Breast epithelium (tissue), 4 donors: ENCODE data around the gene KCTD1. TPM values are rescaled to one million over a fixed set of nuclear protein-coding genes. Genes with fewer than 3 reads are reported as not detected.

Experiments used
- DNase-seq, 2 donors: peaks; one replicate each; pipeline ENCODE4 v3.0.0-alpha.2; 2019; ENCODE audit warnings: low spot score in 2 of 2
- H3K27ac ChIP-seq, 2 donors: fragments of 200-600 bp; sonication (generic) in 1 of 2; one replicate each; pipeline ENCODE4 v1.5.1; 2016 to 2019; ENCODE audit warnings: mild to moderate bottlenecking in 1 of 2
- H3K27me3 ChIP-seq, 2 donors: fragments of 200-600 bp; sonication (generic) in 1 of 2; one replicate each; pipeline versions ENCODE4 v1.5.1 to v1.6.0; 2017 to 2019; ENCODE audit warnings: control low read depth in 1 of 2, mild to moderate bottlenecking in 1 of 2
- H3K36me3 ChIP-seq: fragments of 200-600 bp; one replicate; pipeline ENCODE4 v1.5.1; 2019
- H3K4me1 ChIP-seq, 2 donors: fragments of 200-600 bp; sonication (generic); one replicate each; pipeline ENCODE4 v1.5.1; 2016 to 2019; ENCODE audit warnings: control low read depth in 1 of 2
- H3K4me3 ChIP-seq, 3 donors: fragments of 200-600 bp; sonication (generic); 1 replicate in 2 of 3; 2 replicates in 1 of 3; pipeline ENCODE4 v1.5.1; 2016 to 2019; ENCODE audit warnings: mild to moderate bottlenecking in 3 of 3, moderate library complexity in 2 of 3
- H3K9me3 ChIP-seq, 2 donors: fragments of 200-600 bp; sonication (generic) in 1 of 2; one replicate each; pipeline ENCODE4 v1.5.1; 2016 to 2019; ENCODE audit warnings: control low read depth in 1 of 2
- CTCF ChIP-seq, 3 donors: fragments of 450-650 bp; IDR thresholded peaks; one replicate each; pipeline ENCODE4 v1.5.1; 2016 to 2017; ENCODE audit warnings: antibody characterized with exemption in 3 of 3, mild to moderate bottlenecking in 3 of 3, moderate library complexity in 3 of 3
- POLR2A ChIP-seq: fragments of 450-650 bp; IDR thresholded peaks from one replicate; pipeline ENCODE4 v1.6.1; 2016; ENCODE audit warnings: antibody characterized with exemption, mild to moderate bottlenecking, moderate library complexity
- POLR2AphosphoS5 ChIP-seq, 3 donors: sonication (generic); formaldehyde crosslinking; IDR thresholded peaks; one replicate each; pipeline ENCODE4 v1.6.1; 2017; ENCODE audit warnings: antibody characterized with exemption in 3 of 3
- intact Hi-C: fragments of 100-400 bp; cut with DNase I; formaldehyde crosslinking; loops from one replicate; pipeline ENCODE4 v1.15.1; 2023; ENCODE audit warnings: low total_unique reads
- total RNA-seq, 3 donors: library from RNA; depleted of rRNA; stranded (reverse); fragments of >200 nt; gene quantifications; one replicate each; pipeline ENCODE4 v1.1.0, GENCODE V29; 2016

KCTD1 gene
- total RNA-seq, 3 donors from 2014 or later = 5.6 to 47.3 (median 41.6) TPM

GRCh38 chr18:26482569-26482968, 65.8 kb downstream of the KCTD1 start:
- no peaks in the 10 kb centered on the region for H3K9me3 ChIP-seq
- no peak for DNase-seq
- no peak for TF ChIP-seq POLR2A
- TF ChIP-seq CTCF (IDR thresholded peaks at IDR 0.05) = no peak
- TF ChIP-seq POLR2AphosphoS5 (IDR thresholded peaks at IDR 0.05) = no peak
- intact Hi-C loops = no loop called here
- H3K36me3 ChIP-seq = no peaks in the 10 kb centered on the region
- H3K4me3 ChIP-seq = no peak overlapping the region
- no peaks in the 10 kb centered on the region for H3K27me3 ChIP-seq
- H3K4me1 ChIP-seq = peaks cover 0 to 8% of the 10 kb centered on the region in 2 donors
- H3K27ac ChIP-seq = no peak overlapping the region

DNA sequence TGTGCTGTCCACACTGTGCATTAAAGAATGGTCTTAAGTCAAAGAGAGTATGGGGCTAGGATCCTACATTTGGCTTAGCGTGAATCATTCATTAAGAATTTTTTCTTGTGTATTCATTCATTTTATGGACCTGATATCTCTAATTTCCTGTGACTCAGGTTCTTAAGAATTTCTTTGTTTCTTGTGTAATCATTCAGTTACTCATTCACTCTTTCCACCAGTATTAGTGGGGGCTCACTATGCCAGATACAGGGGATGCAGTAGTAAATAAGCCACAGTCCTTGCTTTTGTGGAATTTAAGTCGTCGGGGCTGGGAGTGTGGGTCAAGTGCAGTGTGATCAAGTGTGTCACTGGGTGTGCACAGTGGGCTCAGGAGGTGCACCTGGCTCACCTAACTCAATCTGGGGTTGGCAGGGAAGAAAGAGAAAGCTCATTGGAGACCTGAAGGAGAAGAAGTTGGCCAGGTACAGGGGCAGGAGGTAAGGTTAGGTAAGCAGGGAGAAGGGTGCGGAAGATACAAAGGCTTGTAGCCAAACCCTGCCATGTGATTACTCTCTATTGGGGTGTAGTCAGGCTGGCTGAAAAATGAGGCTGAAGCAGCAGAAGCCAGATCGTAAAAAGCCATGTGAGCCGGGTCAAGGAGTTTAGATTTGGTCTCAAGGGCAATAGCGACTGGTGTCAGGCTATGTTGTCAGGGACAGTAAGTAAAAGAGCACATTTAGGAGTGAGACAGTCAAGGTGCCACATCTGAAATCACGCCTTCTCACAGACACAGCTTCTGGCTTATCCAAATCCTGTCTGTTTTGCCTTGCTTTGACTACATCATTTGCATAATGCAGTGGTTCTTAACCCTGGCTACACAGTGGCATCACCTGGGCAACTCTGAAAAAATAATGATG, 67.2 kb downstream of the KCTD1 start:
- Histone ChIP-seq H3K27ac (no peak overlapping the region), H3K4me1 (no peaks in the 10 kb centered on the region), H3K9me3 (no peaks in the 10 kb centered on the region), H3K27me3 (no peaks in the 10 kb centered on the region), H3K4me3 (no peak overlapping the region), H3K36me3 (no peaks in the 10 kb centered on the region)
- DNase-seq = no peak
- TF ChIP-seq POLR2AphosphoS5 (IDR thresholded peaks at IDR 0.05) (no peak), POLR2A (no peak), CTCF (IDR thresholded peaks at IDR 0.05) (no peak)
- intact Hi-C loops = no loop called here

DNA sequence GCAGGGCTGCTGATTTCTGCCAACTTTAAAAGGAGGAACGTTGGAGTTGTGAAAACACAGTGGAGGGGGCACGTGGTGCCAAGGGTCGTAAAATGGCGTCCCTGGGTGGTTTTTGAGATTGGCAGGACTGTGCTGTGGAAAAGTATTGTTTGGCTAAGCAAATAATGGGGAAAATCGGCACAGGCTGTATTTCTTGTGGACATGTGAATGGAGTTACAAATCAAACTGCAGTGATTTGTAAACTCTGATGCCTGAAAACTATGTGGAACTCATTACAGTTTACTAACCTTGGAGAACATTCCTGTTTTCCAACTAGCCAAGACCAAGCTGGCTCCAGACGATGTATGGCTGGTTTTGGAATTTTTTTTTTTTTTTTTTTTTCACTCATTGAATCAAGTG, 68.7 kb downstream of the KCTD1 start:
- no peak for DNase-seq
- no peak overlapping the region for H3K27ac ChIP-seq
- TF ChIP-seq POLR2AphosphoS5 (IDR thresholded peaks at IDR 0.05) = no peak
- TF ChIP-seq CTCF (IDR thresholded peaks at IDR 0.05) = no peak
- no peak for TF ChIP-seq POLR2A
- H3K27me3 ChIP-seq = no peaks in the 10 kb centered on the region
- no peaks in the 10 kb centered on the region for H3K9me3 ChIP-seq
- intact Hi-C loops = no loop called here
- no peaks in the 10 kb centered on the region for H3K4me1 ChIP-seq
- H3K36me3 ChIP-seq = no peaks in the 10 kb centered on the region
- H3K4me3 ChIP-seq = no peak overlapping the region

DNA sequence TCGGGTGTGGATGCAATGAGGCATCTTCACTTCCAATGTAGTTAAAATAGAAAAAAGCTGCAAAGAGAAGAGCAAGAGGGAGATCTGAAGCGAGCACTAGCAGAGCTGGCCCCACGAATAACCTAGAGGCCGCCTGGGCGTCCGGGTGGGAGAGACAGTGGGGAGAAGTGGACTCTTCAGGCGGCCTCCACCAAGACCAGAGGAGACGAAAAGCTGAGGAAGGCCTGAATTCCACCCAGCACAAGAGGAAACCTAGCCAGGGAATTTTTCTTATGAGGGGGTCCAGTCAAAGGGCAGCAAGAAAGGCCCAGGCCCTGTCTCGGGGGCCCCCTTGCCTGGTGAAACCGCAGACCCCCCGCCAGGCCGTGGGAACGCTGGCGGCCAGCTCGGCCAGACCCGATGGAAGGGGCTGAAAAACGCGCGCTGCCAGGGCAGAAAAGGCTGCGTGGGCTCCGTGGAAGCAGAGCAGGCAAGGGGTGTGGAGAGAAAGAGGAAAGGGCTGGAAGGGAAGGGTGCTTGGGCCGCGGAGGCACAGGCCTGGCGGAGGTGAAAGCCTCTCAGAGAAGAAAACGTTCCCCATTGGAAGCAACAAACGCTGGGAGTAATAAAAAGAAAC, 69.2 kb downstream of the KCTD1 start:
- Histone ChIP-seq H3K36me3 (no peaks in the 10 kb centered on the region), H3K27ac (peak overlapping the region in 1 of 2 donors; percentile 54), H3K27me3 (no peaks in the 10 kb centered on the region), H3K4me1 (no peaks in the 10 kb centered on the region), H3K9me3 (no peaks in the 10 kb centered on the region), H3K4me3 (no peak overlapping the region)
- TF ChIP-seq POLR2AphosphoS5 (IDR thresholded peaks at IDR 0.05) (no peak), CTCF (IDR thresholded peaks at IDR 0.05) (no peak), POLR2A (no peak)
- intact Hi-C loops = no loop called here
- no peak for DNase-seq

- DNase-seq = no peak
- Histone ChIP-seq H3K4me1 (no peaks in the 10 kb centered on the region), H3K9me3 (no peaks in the 10 kb centered on the region), H3K27me3 (no peaks in the 10 kb centered on the region), H3K4me3 (no peak overlapping the region), H3K36me3 (no peaks in the 10 kb centered on the region), H3K27ac (no peak overlapping the region)
- no peak for TF ChIP-seq POLR2AphosphoS5 (IDR thresholded peaks at IDR 0.05)
- no peak for TF ChIP-seq CTCF (IDR thresholded peaks at IDR 0.05)
- TF ChIP-seq POLR2A = no peak
- intact Hi-C loops = no loop called here
Observed at GRCh38 chr18:26477828-26478466, 70.4 kb downstream of the KCTD1 start.
